Keratinocyte (primary cell): ENCODE results near the gene ALDH1A3. TPM values are rescaled to one million over a fixed set of nuclear protein-coding genes. Genes with fewer than 3 reads are reported as not detected.

ENCODE experiments used
- DNase-seq: peaks from one replicate; pipeline ENCODE4 v3.0.0-alpha.2; 2011; ENCODE audit warnings: low read depth, missing footprints, low spot score
- FAIRE-seq: peaks from 2 replicates; lab custom pipeline; 2011; peaks lifted over from hg19 to GRCh38; lab: Jason Lieb, UNC
- H2AFZ ChIP-seq: 2 replicates; pipeline ENCODE4 v1.6.0; 2012; ENCODE audit warnings: low read length, control low read depth, inconsistent platforms; ENCODE audit not compliant: control insufficient read depth
- H3K27ac ChIP-seq: 2 replicates; pipeline ENCODE4 v1.5.1; 2011; ENCODE audit warnings: low read length; ENCODE audit not compliant: control insufficient read depth, insufficient read depth
- H3K27me3 ChIP-seq: 3 replicates; pipeline ENCODE4 v1.6.0; 2011; ENCODE audit warnings: low read length; ENCODE audit not compliant: control insufficient read depth, insufficient read depth; ENCODE audit errors: extremely low read depth
- H3K36me3 ChIP-seq, 2 experiments: 2 replicates in 1 of 2; 3 replicates in 1 of 2; pipeline ENCODE4 v1.5.1; 2011; ENCODE audit warnings: low read length in 2 of 2, mild to moderate bottlenecking in 1 of 2; ENCODE audit not compliant: control insufficient read depth in 2 of 2, insufficient read depth in 2 of 2; ENCODE audit errors: extremely low read depth in 1 of 2
- H3K4me1 ChIP-seq: 3 replicates; pipeline ENCODE4 v1.5.1; 2011; ENCODE audit warnings: low read length; ENCODE audit not compliant: control insufficient read depth, insufficient read depth; ENCODE audit errors: extremely low read depth
- H3K4me2 ChIP-seq: 3 replicates; pipeline ENCODE4 v1.6.0; 2011; ENCODE audit warnings: low read depth, low read length; ENCODE audit not compliant: control insufficient read depth, insufficient read depth; ENCODE audit errors: extremely low read depth
- H3K4me3 ChIP-seq, 3 experiments: fragments of 200-600 bp in 1 of 3; sonication (generic) in 1 of 3; 2 replicates in 2 of 3; 3 replicates in 1 of 3; pipeline ENCODE4 v1.5.1; 2011 to 2016; ENCODE audit warnings: low read length in 3 of 3, mild to moderate bottlenecking in 3 of 3, control low read depth in 2 of 3, inconsistent platforms in 1 of 3, low read depth in 1 of 3, mixed read lengths in 1 of 3, mixed run types in 1 of 3, moderate library complexity in 1 of 3; ENCODE audit not compliant: control insufficient read depth in 2 of 3, insufficient read depth in 2 of 3; ENCODE audit errors: extremely low read depth in 1 of 3
- H3K79me2 ChIP-seq: 2 replicates; pipeline ENCODE4 v1.6.0; 2012; ENCODE audit warnings: low read length; ENCODE audit not compliant: control insufficient read depth, insufficient read depth
- H3K9ac ChIP-seq: 3 replicates; pipeline ENCODE4 v1.6.0; 2011; ENCODE audit warnings: low read length; ENCODE audit not compliant: control insufficient read depth, insufficient read depth; ENCODE audit errors: extremely low read depth
- H3K9me1 ChIP-seq: 3 replicates; pipeline ENCODE4 v1.6.0; 2011; ENCODE audit warnings: low read length; ENCODE audit not compliant: control insufficient read depth, insufficient read depth; ENCODE audit errors: extremely low read depth
- H3K9me3 ChIP-seq: 2 replicates; pipeline ENCODE4 v1.5.1; 2012; ENCODE audit warnings: low read depth, low read length; ENCODE audit not compliant: control insufficient read depth
- H4K20me1 ChIP-seq: 3 replicates; pipeline ENCODE4 v1.6.0; 2011; ENCODE audit warnings: low read length; ENCODE audit not compliant: control insufficient read depth, insufficient read depth; ENCODE audit errors: extremely low read depth
- EZH2 ChIP-seq: IDR thresholded peaks from one replicate; pipeline ENCODE4 v1.6.1; 2012; ENCODE audit warnings: inconsistent platforms, mild to moderate bottlenecking, low read length, moderate library complexity
- dilution Hi-C: fragments of 300-500 bp; cut with MboI; formaldehyde crosslinking; loops from one replicate; pipeline ENCODE4 v1.7.0; 2020; ENCODE audit warnings: low sequenced_read_pairs; ENCODE audit not compliant: extremely low pct_ligation_motif_present
- polyA plus RNA-seq, 5 experiments: library from polyadenylated mRNA; depleted of rRNA in 3 of 5; stranded (reverse) in 3 of 5; stranded (forward) in 1 of 5; unstranded in 1 of 5; fragments of >200 nt; gene quantifications; 1 replicate in 1 of 5; 2 replicates in 3 of 5; 3 replicates in 1 of 5; pipeline versions ENCODE4 v1.2.1 to v1.2.3, GENCODE V29; 2011 to 2012; ENCODE audit warnings: missing spikeins in 2 of 5, low read depth in 1 of 5, low replicate concordance in 1 of 5
- TF ChIP-seq, protein P1 (sequence below), 3 experiments: IDR thresholded peaks in 1 of 3; conservative IDR thresholded peaks in 1 of 3; optimal IDR thresholded peaks in 1 of 3; 2 replicates in 2 of 3; 3 replicates in 1 of 3; pipeline versions ENCODE3 to v1.5.1; 2011; ENCODE audit warnings: low read length in 3 of 3, mild to moderate bottlenecking in 3 of 3, moderate library complexity in 2 of 3, control low read depth in 1 of 3, inconsistent platforms in 1 of 3; ENCODE audit not compliant: insufficient read depth in 2 of 3; ENCODE audit errors: extremely low read depth in 1 of 3

ALDH1A3 gene
- polyA plus RNA-seq, 1 donor (not counting 4 experiments of a cell fraction or from before 2014, with no cell fraction given) = 218 TPM

- no peaks in the 10 kb centered on the region for H4K20me1 ChIP-seq
These were observed 983 bp upstream of the ALDH1A3 start for GRCh38 chr15:100878648-100879047.

DNA sequence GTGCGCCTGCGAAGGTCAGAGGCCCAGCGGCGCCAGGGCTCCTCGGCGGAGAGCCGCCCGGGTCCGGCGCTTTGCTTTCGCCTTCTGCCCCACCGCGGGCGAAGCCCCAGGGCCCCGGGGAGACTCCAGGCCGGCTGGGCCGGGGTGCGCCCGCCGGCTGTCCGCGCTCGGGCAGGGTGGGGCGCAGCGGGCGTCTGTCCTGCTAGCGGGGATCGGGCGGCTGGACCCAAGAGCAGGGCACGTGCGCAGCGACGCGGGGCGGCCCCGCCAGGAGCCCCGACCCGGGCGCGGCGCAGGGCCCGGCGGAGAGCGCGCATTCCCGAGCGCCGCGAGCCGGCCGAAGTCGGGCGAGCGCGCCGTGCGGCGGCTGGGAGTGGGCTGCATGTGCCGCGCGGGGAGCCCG is 569 bp upstream of the ALDH1A3 start:
- H3K79me2 ChIP-seq = peaks cover 40% of the 10 kb centered on the region
- no peaks in the 10 kb centered on the region for H3K9me3 ChIP-seq
- peak overlapping the region; percentile 65 for H3K4me2 ChIP-seq
- DNase-seq (no peak), FAIRE-seq (no peak)
- no peak for TF ChIP-seq EZH2
- TF ChIP-seq, protein P1, sequence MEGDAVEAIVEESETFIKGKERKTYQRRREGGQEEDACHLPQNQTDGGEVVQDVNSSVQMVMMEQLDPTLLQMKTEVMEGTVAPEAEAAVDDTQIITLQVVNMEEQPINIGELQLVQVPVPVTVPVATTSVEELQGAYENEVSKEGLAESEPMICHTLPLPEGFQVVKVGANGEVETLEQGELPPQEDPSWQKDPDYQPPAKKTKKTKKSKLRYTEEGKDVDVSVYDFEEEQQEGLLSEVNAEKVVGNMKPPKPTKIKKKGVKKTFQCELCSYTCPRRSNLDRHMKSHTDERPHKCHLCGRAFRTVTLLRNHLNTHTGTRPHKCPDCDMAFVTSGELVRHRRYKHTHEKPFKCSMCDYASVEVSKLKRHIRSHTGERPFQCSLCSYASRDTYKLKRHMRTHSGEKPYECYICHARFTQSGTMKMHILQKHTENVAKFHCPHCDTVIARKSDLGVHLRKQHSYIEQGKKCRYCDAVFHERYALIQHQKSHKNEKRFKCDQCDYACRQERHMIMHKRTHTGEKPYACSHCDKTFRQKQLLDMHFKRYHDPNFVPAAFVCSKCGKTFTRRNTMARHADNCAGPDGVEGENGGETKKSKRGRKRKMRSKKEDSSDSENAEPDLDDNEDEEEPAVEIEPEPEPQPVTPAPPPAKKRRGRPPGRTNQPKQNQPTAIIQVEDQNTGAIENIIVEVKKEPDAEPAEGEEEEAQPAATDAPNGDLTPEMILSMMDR (optimal IDR thresholded peaks at IDR 0.05 in 1 of 3, IDR thresholded peaks at IDR 0.05 in 1 of 3, conservative IDR thresholded peaks at IDR 0.05 in 1 of 3; ENCODE audit: extremely low read depth in 1 of 3, insufficient read depth in 2 of 3, low read length in 3 of 3) = no peak
- H3K9ac ChIP-seq = peak overlapping the region; percentile 74
- peaks cover 21% of the 10 kb centered on the region for H3K4me1 ChIP-seq
- dilution Hi-C loops = no loop called here
- no peaks in the 10 kb centered on the region for H4K20me1 ChIP-seq
- no peaks in the 10 kb centered on the region for H3K36me3 ChIP-seq
- H3K27me3 ChIP-seq = no peaks in the 10 kb centered on the region
- no peak overlapping the region for H2AFZ ChIP-seq
- peak overlapping the region; percentile 25 to 54 (median 39) for H3K4me3 ChIP-seq
- H3K27ac ChIP-seq = peak overlapping the region; percentile 34
- H3K9me1 ChIP-seq = no peaks in the 10 kb centered on the region

More at GRCh38 chr15:100878648-100879047, 983 bp upstream of the ALDH1A3 start:
- Histone ChIP-seq H3K9me1 (no peaks in the 10 kb centered on the region), H3K4me1 (peaks cover 21% of the 10 kb centered on the region), H3K79me2 (peaks cover 36% of the 10 kb centered on the region), H3K9me3 (no peaks in the 10 kb centered on the region), H3K27ac (no peak overlapping the region), H3K27me3 (no peaks in the 10 kb centered on the region), H3K9ac (peak overlapping the region; percentile 74), H3K4me2 (peak overlapping the region; percentile 65), H3K36me3 (no peaks in the 10 kb centered on the region), H2AFZ (no peak overlapping the region), H3K4me3 (peak overlapping the region; percentile 25 to 54 (median 39))
- DNase-seq (no peak), FAIRE-seq (no peak)
- dilution Hi-C loops = no loop called here
- TF ChIP-seq EZH2 = no peak
- TF ChIP-seq, protein P1 (optimal IDR thresholded peaks at IDR 0.05 in 1 of 3, IDR thresholded peaks at IDR 0.05 in 1 of 3, conservative IDR thresholded peaks at IDR 0.05 in 1 of 3; ENCODE audit: extremely low read depth in 1 of 3, insufficient read depth in 2 of 3, low read length in 3 of 3) = no peak
